T-cell (primary cell): ENCODE measurements around the gene PPP1R14D. TPM values are rescaled to one million over a fixed set of nuclear protein-coding genes. Genes with fewer than 3 reads are reported as not detected.

Experiments
- ATAC-seq, 4 experiments: fragments of 200-7000 bp in 3 of 4; fragments of 150-1000 bp in 1 of 4; cut with Tn5 transposase; replicated peaks in 1 of 4; 1 replicate in 3 of 4; 2 replicates in 1 of 4; pipeline ENCODE4 v1.10.0; 2021; ENCODE audit warnings: moderate library complexity in 3 of 4, mild to moderate bottlenecking in 2 of 4, moderate number of reproducible peaks in 1 of 4
- CTCF ChIA-PET, 2 donors: fragments of 300-600 bp; sonication (Branson Sonifier 250); formaldehyde crosslinking; loops; one replicate each; lab custom pipeline; 2022; ENCODE audit warnings: antibody characterized with exemption in 2 of 2; lab: Charles Lee
- POLR2A ChIA-PET, 2 donors: fragments of 300-600 bp; sonication (Branson Sonifier 250); formaldehyde crosslinking; loops; one replicate each; lab custom pipeline; 2022; ENCODE audit warnings: antibody characterized with exemption in 2 of 2; lab: Charles Lee
- DNase-seq, 35 experiments: peaks; one replicate each; pipeline versions ENCODE4 v3.0.0 to v3.0.0-alpha.2; 2013 to 2023
- H3K27ac ChIP-seq: one replicate; pipeline ENCODE4 v1.5.1; 2013; ENCODE audit warnings: low read length
- H3K27me3 ChIP-seq, 2 experiments: replicated peaks in 1 of 2; 1 replicate in 1 of 2; 2 replicates in 1 of 2; pipeline versions ENCODE4 v1.6.1 to v1.7.0; 2013; ENCODE audit warnings: low read length in 1 of 2, mixed read lengths in 1 of 2; ENCODE audit not compliant: control insufficient read depth in 2 of 2, insufficient read depth in 2 of 2; ENCODE audit errors: extremely low read depth in 1 of 2
- H3K36me3 ChIP-seq, 2 donors: 1 replicate in 1 of 2; 2 replicates in 1 of 2; pipeline versions ENCODE4 v1.6.1 to v1.7.0; 2013; ENCODE audit warnings: low read length in 1 of 2; ENCODE audit not compliant: control insufficient read depth in 2 of 2, insufficient read depth in 1 of 2; ENCODE audit errors: extremely low read depth in 1 of 2
- H3K4me1 ChIP-seq, 2 experiments: 1 replicate in 1 of 2; 2 replicates in 1 of 2; pipeline versions ENCODE4 v1.6.1 to v1.7.0; 2013; ENCODE audit warnings: low read length in 2 of 2, mixed read lengths in 1 of 2; ENCODE audit not compliant: insufficient read depth in 2 of 2, control insufficient read depth in 1 of 2; ENCODE audit errors: extremely low read depth in 1 of 2
- H3K4me3 ChIP-seq, 2 donors: 1 replicate in 1 of 2; 2 replicates in 1 of 2; pipeline versions ENCODE4 v1.5.1 to v1.7.0; 2013; ENCODE audit warnings: mild to moderate bottlenecking in 2 of 2, low read length in 1 of 2, moderate library complexity in 1 of 2; ENCODE audit not compliant: control insufficient read depth in 1 of 2; ENCODE audit errors: extremely low read depth in 1 of 2
- H3K9me3 ChIP-seq: 2 replicates; pipeline ENCODE4 v1.7.0; 2013
- H3K27ac Mint-ChIP-seq, 2 donors: one replicate each; pipeline ENCODE4 v1.8.0; 2020 to 2021; ENCODE audit warnings: mild to moderate bottlenecking in 2 of 2, mixed read lengths in 2 of 2
- H3K27me3 Mint-ChIP-seq, 2 donors: one replicate each; pipeline ENCODE4 v1.8.0; 2021 to 2022; ENCODE audit warnings: mixed read lengths in 2 of 2
- H3K36me3 Mint-ChIP-seq: one replicate; pipeline ENCODE4 v1.8.0; 2021; ENCODE audit warnings: mixed read lengths
- H3K4me1 Mint-ChIP-seq, 3 donors: one replicate each; pipeline ENCODE4 v1.8.0; 2020 to 2022; ENCODE audit warnings: mixed read lengths in 3 of 3, mild to moderate bottlenecking in 1 of 3
- H3K4me3 Mint-ChIP-seq, 3 donors: one replicate each; pipeline ENCODE4 v1.8.0; 2020 to 2022; ENCODE audit warnings: mild to moderate bottlenecking in 3 of 3, mixed read lengths in 3 of 3, moderate library complexity in 3 of 3
- H3K9me3 Mint-ChIP-seq, 3 donors: one replicate each; pipeline ENCODE4 v1.8.0; 2020 to 2022; ENCODE audit warnings: mixed read lengths in 3 of 3
- WGBS: methylation state at CpG from one replicate; pipeline ENCODE4 v1.1.5; 2013; ENCODE audit warnings: missing lambda C conversion rate; ENCODE audit not compliant: insufficient coverage; 5-methylcytosine and 5-hydroxymethylcytosine counted together
- total RNA-seq, 35 experiments: library from RNA in 6 of 35; stranded (reverse) in 6 of 35; fragments of 120-200 nt in 1 of 35; gene quantifications; one replicate each; pipeline versions ENCODE4 v1.2.1 to v1.2.4 and lab custom pipeline; 2013 to 2026

The PPP1R14D gene
- total RNA-seq, 5 donors from 2014 or later (not counting 1 experiment from before 2014, with no cell fraction given): not detected

DNA sequence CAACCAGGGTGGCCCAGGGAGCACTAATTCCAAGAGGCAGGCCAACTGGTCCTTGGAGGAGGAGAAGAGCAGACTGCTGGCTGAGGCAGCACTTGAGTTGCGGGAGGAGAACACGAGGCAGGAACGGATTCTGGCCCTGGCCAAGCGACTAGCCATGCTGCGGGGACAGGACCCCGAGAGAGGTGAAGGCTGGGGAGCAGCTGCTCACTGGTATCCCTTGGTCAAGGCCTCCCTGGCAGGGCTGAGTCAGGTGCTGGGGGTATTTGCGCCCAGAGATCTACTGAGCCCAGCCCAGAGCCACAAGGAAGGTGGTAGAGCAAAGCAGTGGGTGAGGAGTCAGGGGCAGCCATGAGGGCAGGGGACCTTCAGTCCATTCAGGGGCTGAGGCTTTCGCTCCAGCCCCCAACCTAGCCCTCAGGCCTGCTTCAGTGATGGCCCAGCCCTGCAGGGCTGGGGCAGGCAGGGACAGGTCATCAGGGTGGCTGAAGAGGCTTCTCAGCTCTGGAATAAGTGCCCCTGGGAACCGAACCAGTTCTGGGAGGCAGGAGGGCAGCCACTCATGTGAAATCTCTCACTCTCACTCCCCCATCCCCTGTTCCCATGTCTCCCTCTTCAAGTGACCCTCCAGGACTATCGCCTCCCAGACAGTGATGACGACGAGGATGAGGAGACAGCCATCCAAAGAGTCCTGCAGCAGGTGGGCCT lies 15.6 kb downstream of the PPP1R14D start:
- peaks cover 21 to 36% of the 10 kb centered on the region in 2 donors for H3K36me3 ChIP-seq
- H3K36me3 Mint-ChIP-seq: peaks cover 32% of the 10 kb centered on the region
- DNase-seq: no peak
- peaks cover 5 to 10% of the 10 kb centered on the region in 2 experiments for H3K4me1 ChIP-seq
- ATAC-seq: no peak
- no peaks in the 10 kb centered on the region for H3K9me3 ChIP-seq
- CTCF ChIA-PET: interaction anchor here in 1 of 2 donors (0.6 kb wide), 1 partner anchor 120 kb away, joined by 3 read pairs; no protein-coding TSS in a partner anchor
- no peak overlapping the region for H3K4me3 ChIP-seq
- WGBS: 96% methylated on average over 9 of the region's 12 CpGs
- H3K27ac Mint-ChIP-seq: no peak overlapping the region
- POLR2A ChIA-PET: no interaction called here
- no peaks in the 10 kb centered on the region for H3K27me3 Mint-ChIP-seq
- H3K27ac ChIP-seq: no peak overlapping the region
- no peak overlapping the region for H3K4me3 Mint-ChIP-seq
- no peaks in the 10 kb centered on the region for H3K27me3 ChIP-seq
- H3K9me3 Mint-ChIP-seq: no peaks in the 10 kb centered on the region
- H3K4me1 Mint-ChIP-seq: peaks cover 6 to 11% (median 7%) of the 10 kb centered on the region in 3 donors

DNA sequence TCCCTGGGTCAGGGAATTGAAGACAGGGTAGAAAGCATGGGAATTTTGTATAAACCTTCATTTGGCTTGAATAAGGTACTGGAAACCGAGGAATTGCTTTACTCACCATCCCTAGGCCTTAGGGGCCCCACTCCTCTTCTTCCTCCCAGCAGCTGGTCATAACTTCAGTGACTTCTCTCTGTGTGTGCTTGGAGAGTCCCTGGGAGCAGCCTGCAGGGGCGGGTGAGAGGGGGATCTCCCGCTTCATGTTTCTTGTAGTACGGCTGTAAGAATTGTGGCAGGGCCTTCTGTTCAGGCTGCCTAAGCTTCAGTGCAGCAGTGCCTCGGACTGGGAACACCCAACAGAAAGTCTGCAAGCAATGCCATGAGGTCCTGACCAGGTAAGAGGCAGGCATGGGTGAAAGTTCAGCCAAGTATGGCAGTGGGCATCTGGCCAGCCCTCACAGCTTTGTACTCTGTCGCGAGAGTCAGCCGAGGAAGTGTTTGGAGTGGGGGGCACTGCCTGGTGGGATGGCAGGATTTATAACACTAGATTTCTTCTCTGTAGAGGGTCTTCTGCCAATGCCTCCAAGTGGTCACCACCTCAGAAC lies 19.6 kb downstream of the PPP1R14D start:
- peaks cover 19 to 24% (median 21%) of the 10 kb centered on the region in 3 donors for H3K4me1 Mint-ChIP-seq
- Histone ChIP-seq H3K4me3 (no peak overlapping the region), H3K27ac (no peak overlapping the region), H3K27me3 (no peaks in the 10 kb centered on the region), H3K9me3 (no peaks in the 10 kb centered on the region), H3K4me1 (peaks cover 14 to 25% of the 10 kb centered on the region in 2 experiments), H3K36me3 (peaks cover 15 to 27% of the 10 kb centered on the region in 2 donors)
- no peak overlapping the region for H3K27ac Mint-ChIP-seq
- peaks cover 20% of the 10 kb centered on the region for H3K36me3 Mint-ChIP-seq
- H3K27me3 Mint-ChIP-seq: no peaks in the 10 kb centered on the region
- no peaks in the 10 kb centered on the region for H3K9me3 Mint-ChIP-seq
- no peak for DNase-seq
- POLR2A ChIA-PET: no interaction called here
- H3K4me3 Mint-ChIP-seq: peak overlapping the region; percentile 93 to 99 (median 95)
- no peak for ATAC-seq
- CTCF ChIA-PET: no interaction called here
- whole genome bisulfite sequencing: 92% methylated on average over 4 of the region's 8 CpGs

- DNase-seq: peak in 1 of 35 experiments; percentile 3
- ATAC-seq: no peak
- H3K27ac ChIP-seq: no peak overlapping the region
- peak overlapping the region; percentile 93 to 99 for H3K4me3 ChIP-seq
- H3K27me3 Mint-ChIP-seq: no peaks in the 10 kb centered on the region
- H3K4me1 ChIP-seq: peaks cover 14 to 25% of the 10 kb centered on the region in 2 experiments
- H3K27ac Mint-ChIP-seq: peak overlapping the region; percentile 95 to 98
- peaks cover 16% of the 10 kb centered on the region for H3K36me3 Mint-ChIP-seq
- peak overlapping the region; percentile 93 to 99 (median 95) for H3K4me3 Mint-ChIP-seq
- H3K27me3 ChIP-seq: no peaks in the 10 kb centered on the region
- CTCF ChIA-PET: interaction anchor here in 1 of 2 donors (1.0 kb wide), 2 partner anchors 86 to 215 kb away, joined by 3 read pairs; partner anchors contain the start of gene VPS18
- peaks cover 27 to 31% (median 28%) of the 10 kb centered on the region in 3 donors for H3K4me1 Mint-ChIP-seq
- peaks cover 10 to 18% of the 10 kb centered on the region in 2 donors for H3K36me3 ChIP-seq
- POLR2A ChIA-PET: interaction anchor here in 1 of 2 donors (0.6 kb wide), 1 partner anchor 1025 kb away, joined by 8 read pairs; no protein-coding TSS in a partner anchor
- no peaks in the 10 kb centered on the region for H3K9me3 ChIP-seq
- WGBS: 9% methylated on average over 16 of the region's 19 CpGs
- H3K9me3 Mint-ChIP-seq: no peaks in the 10 kb centered on the region
Observed at GRCh38 chr15:40807888-40808461, 20.5 kb downstream of the PPP1R14D start.

- peak; percentile 97 to 99 (median 98) for ATAC-seq
- peaks cover 29 to 32% (median 29%) of the 10 kb centered on the region in 3 donors for H3K4me1 Mint-ChIP-seq
- Histone ChIP-seq H3K9me3 (no peaks in the 10 kb centered on the region), H3K4me3 (peak within 1 kb of the TSS; percentile 93 to 99), H3K36me3 (peaks cover 7 to 18% of the 10 kb centered on the region in 2 donors), H3K27me3 (no peaks in the 10 kb centered on the region), H3K4me1 (peaks cover 14 to 25% of the 10 kb centered on the region in 2 experiments), H3K27ac (peak within 1 kb of the TSS; percentile 86)
- H3K9me3 Mint-ChIP-seq: no peaks in the 10 kb centered on the region
- H3K27me3 Mint-ChIP-seq: no peaks in the 10 kb centered on the region
- under 1% methylated on average over 54 of the region's 64 CpGs for WGBS
- peak within 1 kb of the TSS; percentile 93 to 99 (median 95) for H3K4me3 Mint-ChIP-seq
- H3K36me3 Mint-ChIP-seq: peaks cover 16% of the 10 kb centered on the region
- peak; percentile 83 to 98 (median 93) for DNase-seq
- ChIA-PET POLR2A (interaction anchor here (0.5 to 0.7 kb wide), 3 partner anchors 113 to 1026 kb away, joined by 3 to 8 read pairs (median 5); no protein-coding TSS in a partner anchor), CTCF (interaction anchor here in 1 of 2 donors (0.7 to 1.3 kb wide), 5 partner anchors 20 to 214 kb away, joined by 3 to 5 read pairs (median 3); partner anchors contain the start of gene VPS18)
- peak within 1 kb of the TSS; percentile 95 to 98 for H3K27ac Mint-ChIP-seq
Observed at GRCh38 chr15:40807028-40807887, 21.2 kb downstream of the PPP1R14D start, which contains the start of the genes DNAJC17 and ZFYVE19. Gene DNAJC17, minus strand, starts transcription at chr15:40807473. Its CDS starts 27 bp downstream, at chr15:40807446. Gene ZFYVE19, plus strand, starts transcription at chr15:40807089. Its CDS starts 501 bp downstream, at chr15:40807590.

DNA sequence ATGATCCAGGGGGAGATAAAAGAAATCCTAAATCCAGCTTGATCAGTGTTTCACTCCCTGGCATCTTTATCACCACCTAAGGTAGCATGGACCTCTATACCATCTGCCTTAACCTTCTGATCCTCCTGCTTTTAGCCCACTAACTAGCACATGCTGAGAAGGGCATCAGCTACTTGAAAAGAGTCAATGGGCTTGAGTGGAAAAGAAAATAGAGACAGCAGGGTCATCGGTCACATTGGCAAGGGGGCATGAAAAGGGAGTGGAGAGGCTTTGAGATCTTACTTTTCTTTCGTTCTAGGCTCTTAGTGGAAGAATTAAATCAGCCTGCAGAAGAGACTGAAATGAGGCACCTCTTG lies 21.9 kb downstream of the PPP1R14D start:
- no peaks in the 10 kb centered on the region for H3K9me3 Mint-ChIP-seq
- POLR2A ChIA-PET: interaction anchor here (0.5 to 0.7 kb wide), 2 partner anchors 112 to 129 kb away, joined by 3 to 5 read pairs; no protein-coding TSS in a partner anchor
- DNase-seq: no peak
- H3K9me3 ChIP-seq: no peaks in the 10 kb centered on the region
- no peak for ATAC-seq
- H3K36me3 ChIP-seq: peaks cover 13 to 16% of the 10 kb centered on the region in 2 donors
- peaks cover 15% of the 10 kb centered on the region for H3K36me3 Mint-ChIP-seq
- H3K27ac ChIP-seq: peak overlapping the region; percentile 86
- H3K27ac Mint-ChIP-seq: peak overlapping the region; percentile 95 to 98
- peak overlapping the region; percentile 93 to 99 for H3K4me3 ChIP-seq
- H3K4me1 ChIP-seq: peaks cover 14 to 25% of the 10 kb centered on the region in 2 experiments
- H3K27me3 ChIP-seq: no peaks in the 10 kb centered on the region
- 0% methylated on average over 2 of the region's 2 CpGs for WGBS
- peak overlapping the region; percentile 93 to 99 (median 95) for H3K4me3 Mint-ChIP-seq
- no peaks in the 10 kb centered on the region for H3K27me3 Mint-ChIP-seq
- peaks cover 33 to 37% (median 35%) of the 10 kb centered on the region in 3 donors for H3K4me1 Mint-ChIP-seq
- CTCF ChIA-PET: interaction anchor here in 1 of 2 donors (0.6 to 1.3 kb wide), 6 partner anchors 20 to 214 kb away, joined by 3 to 5 read pairs (median 3); partner anchors contain the start of gene VPS18
